HG03354 (cell line): ENCODE measurements around the gene ANGPTL4.
"Not testable (repeated sequence)": the region's sequence is repeated elsewhere in the genome, so short reads cannot be mapped to it uniquely, and the experiment has no call there.

Experiments used
- ATAC-seq: cut with Tn5 transposase; IDR thresholded peaks from one replicate; pipeline ENCODE4 v1.9.1; 2021; ENCODE audit warnings: mild to moderate bottlenecking; ENCODE audit not compliant: unreplicated experiment, poor library complexity, severe bottlenecking

Gene ANGPTL4

DNA sequence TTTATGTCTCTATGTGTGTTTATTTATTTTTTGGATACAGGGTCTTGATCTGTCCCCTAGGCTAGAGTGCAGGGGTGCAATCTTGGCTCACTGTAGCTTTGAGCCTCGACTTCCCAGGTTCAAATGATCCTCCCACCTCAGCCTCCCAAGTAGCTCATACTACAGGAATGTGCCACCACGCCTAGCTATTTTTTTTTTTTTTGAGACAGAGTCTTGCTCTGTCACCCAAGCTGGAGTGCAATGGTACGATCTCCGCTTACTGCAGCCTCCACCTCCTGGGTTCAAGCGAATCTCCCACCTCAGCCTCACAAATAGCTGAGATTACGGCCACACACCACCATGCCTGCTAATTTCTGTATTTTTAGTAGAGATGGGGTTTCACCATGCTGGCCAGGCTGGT, 5.0 kb upstream of the ANGPTL4 start:
- no peak for ATAC-seq

DNA sequence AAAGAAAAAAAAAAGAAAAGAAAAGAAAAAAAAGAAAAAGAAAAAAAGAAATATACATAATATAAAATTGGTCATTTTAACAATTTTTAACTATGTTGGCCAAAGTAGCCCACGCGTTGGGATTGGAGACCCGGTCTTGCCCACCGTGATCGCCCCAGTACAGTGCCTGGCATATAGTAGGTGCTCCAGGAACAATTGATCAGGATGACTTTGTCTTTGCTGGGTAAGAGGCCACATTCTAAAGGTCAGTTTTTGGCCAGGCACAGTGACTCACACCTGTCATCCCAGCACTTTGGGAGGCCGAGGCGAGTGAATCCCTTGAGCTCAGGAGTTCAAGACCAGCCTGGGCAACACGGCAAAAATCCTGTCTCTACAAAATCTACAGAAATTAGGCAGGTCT, 3.8 kb upstream of the ANGPTL4 start:
- ATAC-seq: no peak

DNA sequence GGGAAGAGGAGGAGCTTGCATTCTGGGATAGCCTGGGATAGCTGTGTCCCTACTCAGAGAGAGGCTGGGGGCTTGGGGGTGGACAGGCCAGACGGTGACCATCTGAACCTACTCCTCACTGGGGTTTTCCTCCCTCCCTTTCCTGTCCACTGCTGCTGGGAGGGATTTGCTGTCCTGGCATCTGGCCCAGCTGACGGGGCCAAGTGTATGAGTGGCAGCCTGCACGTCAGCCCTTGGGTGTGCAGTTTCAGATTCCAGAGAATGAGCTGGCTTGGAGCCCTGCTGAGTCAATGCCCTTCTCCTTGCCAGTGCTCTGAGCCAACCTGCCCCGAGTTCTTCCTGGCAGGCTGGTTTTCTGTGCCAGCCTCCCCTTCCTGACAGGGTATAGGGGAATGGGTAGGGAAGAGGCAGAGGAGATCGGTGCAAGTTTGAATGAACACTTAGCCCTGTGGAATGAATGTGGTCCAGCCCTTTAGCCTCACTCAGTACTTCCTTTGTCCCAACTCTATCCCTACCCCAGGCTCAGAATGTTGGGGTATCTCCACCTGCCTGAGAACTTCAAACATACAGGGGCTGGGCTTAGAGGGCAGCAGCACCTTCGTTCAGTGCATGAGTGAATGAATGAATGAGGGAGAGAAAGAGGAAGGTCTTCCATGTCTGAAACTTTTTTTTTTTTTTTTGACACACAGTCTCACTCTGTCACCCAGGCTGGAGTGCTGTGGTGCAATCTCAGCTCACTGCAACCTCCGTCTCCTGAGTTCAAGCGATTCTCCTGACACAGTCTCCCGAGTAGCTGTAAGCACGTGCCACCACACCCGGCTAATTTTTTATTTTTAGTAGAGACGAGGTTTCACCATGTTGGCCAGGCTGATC, 1.8 kb upstream of the ANGPTL4 start:
- no peak for ATAC-seq

DNA sequence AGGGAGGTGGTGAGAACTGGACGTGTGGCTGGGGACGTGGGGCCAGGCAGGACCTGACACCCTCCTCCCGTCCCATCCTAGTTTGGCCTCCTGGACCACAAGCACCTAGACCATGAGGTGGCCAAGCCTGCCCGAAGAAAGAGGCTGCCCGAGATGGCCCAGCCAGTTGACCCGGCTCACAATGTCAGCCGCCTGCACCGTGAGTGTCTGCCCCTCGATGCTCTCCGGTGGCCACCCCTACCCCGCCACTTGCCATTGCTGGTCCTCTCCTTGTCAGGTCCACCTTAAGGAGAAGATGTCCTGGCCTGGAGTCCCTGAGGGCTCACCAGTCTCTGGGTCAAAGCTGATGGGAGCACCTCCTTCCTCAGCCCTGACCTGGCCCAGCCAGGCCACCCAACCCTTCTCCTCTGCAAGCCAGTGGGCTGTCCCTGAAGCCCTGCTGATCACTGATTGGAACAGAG, 2.2 kb downstream of the ANGPTL4 start:
- ATAC-seq: no peak

DNA sequence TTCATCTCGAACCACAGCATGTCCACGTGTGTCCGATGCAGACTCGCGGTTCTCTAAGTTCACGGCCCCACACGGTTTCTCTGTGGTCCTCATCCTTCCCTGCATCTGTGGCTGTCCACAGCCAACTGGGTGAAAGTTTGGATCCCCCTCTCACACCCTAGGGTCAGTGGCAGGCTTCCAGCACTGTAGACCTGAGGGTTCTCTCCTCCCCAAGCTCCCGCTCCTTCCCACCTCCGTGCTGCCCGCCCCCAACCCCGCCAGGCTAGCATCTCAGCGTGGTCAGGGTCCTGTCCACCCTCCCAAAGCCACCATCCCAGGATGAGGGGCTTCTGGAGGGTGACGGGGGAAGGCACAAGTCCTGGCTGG, 3.0 kb downstream of the ANGPTL4 start:
- no peak for ATAC-seq

DNA sequence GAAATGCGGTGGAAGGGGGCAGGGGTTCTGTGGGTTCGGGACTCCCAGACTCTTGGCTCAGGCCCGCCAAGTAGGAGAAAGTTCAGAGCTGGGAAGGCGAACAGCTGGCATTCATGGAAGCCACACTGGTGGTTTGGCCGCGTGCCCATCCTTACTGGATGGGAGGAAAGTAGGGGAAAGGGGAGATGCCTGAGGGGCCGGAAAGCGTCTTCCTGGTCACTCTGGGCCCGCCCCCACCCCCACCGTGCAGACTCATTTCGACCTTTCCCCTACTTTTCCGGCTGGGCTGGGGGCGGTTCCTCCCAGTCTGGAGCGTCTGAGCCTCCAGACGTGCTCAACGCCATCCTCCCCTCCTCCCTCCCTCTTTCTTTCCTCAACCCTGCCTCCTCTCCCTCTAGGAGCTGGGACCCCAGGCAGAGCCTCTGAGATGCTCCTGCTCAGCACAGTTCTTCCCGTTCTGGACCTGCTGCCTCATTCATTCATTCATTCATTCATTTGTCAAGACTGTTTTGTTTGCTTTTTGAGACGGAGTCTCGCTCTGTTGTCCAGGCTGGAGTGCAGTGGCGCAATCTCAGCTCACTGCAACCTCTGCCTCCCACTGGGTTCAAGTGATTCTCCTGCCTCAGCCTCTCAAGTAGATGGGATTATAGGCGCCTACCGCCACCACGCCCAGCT, 3.5 kb downstream of the ANGPTL4 start:
- no peak for ATAC-seq

DNA sequence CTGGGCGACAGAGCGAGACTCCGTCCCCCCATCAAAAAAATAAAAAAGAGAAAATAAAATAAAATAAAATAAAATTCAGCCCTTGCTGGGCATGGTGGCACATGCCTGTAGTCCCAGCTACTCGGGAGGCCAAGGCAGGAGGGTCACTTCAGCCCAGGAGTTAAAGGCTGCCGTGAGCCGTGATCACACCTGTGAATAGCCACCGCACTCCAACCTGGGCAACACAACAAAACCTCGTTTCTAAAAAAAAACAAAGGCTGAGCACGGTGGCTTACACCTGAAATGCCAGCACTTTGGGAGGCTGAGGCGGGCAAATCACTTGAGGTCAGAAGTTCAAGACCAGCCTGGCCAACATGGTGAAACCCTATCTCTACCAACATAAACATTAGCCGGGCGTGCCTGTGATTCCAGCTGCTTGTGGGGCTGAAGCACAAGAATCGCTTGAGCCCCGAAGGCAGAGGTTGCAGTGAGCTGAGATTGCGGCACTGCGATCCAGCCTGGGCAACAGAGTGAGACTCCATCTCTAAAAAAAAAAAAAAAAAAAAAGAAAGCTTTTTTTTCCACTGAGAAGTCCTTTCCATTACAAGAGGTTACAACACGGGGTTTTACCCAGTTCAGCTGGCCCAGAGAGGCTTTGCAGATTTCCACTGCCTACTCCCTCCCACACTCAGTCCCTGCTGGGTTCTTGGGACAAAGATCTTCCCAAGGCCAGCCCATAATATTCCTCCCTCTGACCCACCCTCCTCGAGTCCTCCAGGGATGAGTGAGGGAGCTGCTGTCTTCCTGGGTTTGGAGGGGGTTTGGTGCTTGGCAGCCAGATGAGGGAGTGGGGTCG, 6.4 kb downstream of the ANGPTL4 start:
- ATAC-seq: no peak

DNA sequence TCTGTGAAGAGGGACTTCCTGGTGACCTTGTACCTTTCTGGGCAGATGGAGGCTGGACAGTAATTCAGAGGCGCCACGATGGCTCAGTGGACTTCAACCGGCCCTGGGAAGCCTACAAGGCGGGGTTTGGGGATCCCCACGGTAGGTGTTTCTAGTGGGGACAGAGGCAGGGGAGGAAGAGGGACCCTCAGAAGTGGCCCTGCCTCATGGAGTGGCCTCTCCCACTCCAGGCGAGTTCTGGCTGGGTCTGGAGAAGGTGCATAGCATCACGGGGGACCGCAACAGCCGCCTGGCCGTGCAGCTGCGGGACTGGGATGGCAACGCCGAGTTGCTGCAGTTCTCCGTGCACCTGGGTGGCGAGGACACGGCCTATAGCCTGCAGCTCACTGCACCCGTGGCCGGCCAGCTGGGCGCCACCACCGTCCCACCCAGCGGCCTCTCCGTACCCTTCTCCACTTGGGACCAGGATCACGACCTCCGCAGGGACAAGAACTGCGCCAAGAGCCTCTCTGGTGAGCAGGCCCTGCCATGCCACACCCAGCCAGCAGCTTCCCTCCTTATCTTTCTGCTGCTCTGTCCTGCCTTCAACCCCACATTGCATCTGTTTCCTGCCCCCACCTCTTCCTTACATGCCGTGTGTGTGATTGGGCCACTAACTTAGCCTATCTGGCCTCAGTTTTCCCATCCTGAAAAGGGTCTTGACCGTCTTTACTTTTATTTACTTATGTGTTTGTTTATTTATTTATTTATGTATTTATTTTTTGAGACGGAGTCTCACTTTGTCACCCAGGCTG, 7.3 kb downstream of the ANGPTL4 start:
- ATAC-seq: no peak

DNA sequence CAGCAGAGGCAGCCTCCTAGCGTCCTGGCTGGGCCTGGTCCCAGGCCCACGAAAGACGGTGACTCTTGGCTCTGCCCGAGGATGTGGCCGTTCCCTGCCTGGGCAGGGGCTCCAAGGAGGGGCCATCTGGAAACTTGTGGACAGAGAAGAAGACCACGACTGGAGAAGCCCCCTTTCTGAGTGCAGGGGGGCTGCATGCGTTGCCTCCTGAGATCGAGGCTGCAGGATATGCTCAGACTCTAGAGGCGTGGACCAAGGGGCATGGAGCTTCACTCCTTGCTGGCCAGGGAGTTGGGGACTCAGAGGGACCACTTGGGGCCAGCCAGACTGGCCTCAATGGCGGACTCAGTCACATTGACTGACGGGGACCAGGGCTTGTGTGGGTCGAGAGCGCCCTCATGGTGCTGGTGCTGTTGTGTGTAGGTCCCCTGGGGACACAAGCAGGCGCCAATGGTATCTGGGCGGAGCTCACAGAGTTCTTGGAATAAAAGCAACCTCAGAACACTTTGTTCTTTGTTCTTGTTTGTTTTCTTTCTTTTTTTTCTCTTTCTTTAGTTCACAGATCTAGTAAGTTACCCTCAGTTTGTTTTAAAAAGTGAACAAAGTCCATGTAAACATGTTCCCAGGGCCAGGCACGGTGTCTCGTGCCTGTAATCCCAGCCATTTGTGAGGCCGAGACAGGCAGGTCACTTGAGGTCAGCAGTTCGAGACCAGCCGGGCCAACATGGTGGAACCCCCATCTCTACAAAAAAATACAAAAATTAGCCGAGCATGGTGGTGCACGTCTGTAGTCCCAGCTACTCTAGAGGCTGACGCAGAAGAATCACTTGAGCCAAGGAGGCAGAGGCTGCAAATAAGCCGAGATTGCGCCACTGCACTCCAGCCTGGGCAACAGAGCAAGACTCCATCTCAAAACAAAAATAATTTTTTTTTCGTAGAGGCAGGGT, 10.2 kb downstream of the ANGPTL4 start:
- no peak for ATAC-seq

DNA sequence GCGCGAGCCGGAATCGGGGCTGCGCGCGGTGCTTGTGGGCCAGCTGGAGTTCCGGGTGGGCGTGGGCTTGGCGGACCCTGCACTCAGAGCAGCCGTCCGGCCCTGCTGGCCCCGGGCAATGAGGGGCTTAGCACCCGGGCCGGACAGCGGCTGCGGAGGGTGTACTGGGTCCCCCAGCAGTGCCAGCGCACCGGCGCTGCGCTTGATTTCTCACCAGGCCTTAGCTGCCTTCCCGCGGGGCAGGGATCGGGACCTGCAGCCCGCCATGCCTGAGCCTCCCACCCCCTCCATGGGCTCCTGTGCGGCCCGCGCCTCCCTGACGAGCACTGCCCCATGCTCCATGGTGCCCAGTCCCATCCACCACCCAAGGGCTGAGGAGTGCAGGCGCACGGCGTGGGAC, 11.8 kb downstream of the ANGPTL4 start:
- ATAC-seq: not testable (repeated sequence)

DNA sequence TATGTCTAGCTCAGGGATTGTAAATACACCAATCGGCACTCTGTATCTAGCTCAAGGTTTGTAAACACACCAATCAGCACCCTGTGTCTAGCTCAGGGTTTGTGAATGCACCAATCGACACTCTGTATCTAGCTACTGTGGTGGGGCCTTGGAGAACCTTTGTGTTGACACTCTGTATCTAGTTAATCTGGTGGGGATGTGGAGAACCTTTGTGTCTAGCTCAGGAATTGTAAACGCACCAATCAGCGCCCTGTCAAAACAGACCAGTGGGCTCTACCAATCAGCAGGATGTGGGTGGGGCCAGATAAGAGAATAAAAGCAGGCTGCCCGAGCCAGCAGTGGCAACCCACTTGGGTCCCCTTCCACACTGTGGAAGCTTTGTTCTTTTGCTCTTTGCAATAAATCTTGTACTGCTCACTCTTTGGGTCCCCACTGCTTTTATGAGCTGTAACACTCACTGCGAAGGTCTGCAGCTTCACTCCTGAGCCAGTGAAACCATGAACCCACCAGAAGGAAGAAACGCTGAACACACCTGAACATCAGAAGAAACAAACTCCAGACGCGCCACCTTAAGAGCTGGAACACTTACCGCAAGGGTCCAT, 12.5 kb downstream of the ANGPTL4 start:
- ATAC-seq: not testable (repeated sequence)

DNA sequence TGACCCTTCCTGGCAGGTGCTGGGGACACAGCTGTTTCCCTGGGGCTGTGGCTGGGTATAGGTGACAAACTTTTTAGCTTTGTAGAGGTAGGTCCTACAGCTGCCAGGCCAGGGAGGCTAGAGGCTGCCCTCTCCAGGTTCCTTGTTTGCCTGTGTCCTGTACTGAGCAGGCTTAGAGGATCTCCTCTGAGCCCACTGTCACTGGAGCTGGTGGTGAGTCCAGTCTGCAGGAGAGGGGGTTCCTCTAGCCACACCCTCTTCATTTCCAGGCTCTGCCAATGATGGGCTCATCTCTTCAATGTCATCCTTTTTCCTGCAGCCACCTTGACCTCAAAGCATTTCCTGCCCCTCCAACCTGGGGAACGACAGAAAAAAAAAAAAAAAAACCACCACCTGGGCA, 13.6 kb downstream of the ANGPTL4 start:
- no peak for ATAC-seq

DNA sequence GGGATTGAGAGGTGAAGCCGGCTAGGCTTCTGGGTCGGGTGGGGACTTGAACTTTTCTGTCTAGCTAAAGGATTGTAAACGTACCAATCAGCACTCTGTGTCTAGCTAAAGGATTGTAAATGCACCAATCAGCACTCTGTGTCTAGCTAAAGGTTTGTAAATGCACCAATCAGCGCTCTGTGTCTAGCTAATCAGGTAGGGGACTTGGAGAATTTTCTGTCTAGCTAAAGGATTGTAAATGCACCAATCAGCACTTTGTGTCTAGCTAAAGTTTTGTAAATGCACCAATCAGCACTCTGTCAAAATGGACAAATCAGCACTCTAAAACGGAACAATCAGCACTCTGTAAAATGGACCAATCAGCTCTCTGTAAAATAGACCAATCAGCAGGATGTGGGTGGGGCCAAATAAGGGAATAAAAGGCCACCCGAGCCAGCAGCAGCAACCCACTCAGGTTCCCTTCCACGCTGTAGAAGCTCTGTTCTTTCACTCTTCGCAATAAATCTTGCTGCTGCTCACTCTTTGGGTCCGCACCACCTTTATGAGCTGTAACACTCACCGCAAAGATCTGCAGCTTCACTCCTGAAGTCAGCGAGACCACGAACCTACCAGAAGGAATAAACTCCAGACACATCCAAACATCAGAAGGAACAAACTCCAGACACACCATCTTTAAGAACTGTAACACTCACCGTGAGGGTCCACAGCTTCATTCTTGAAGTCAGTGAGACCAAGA, 15.4 kb downstream of the ANGPTL4 start:
- ATAC-seq: not testable (repeated sequence)

DNA sequence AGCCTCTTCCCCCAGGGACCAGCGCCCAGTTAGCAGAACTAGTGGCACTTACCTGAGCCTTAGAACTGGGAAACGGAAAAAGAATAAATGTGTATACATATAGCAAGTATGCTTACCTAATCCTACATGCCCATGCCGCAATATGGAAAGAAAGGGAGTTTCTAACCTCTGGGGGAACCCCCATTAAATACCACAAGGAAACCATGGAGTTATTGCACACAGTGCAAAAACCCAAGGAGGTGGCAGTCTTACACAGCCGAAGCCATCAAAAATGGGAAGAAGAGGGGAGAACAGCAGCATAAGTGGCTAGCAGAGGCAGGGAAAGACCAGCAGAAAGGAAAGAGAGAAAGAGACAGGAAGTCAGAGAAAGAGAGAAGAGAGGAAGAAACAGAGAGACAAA, 20.6 kb downstream of the ANGPTL4 start:
- not testable (repeated sequence) for ATAC-seq

DNA sequence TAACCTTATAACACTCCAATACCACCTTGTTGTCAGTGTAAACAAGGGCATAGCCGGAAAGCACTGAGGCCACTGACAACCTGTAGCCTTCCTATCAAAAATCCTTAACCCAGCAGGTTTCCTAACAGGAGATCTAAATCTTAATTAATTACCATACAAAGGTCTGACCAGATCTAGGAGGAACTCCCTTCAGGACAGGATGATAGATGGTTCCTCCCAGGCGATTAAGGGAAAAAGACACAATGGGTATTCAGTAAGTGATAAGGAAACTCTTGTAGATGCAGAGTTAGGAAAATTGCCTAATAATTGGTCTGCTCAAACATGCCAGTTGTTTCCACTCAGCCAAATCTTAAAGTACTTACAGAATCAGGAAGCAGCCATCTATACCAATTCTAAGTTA, 21.1 kb downstream of the ANGPTL4 start:
- not testable (repeated sequence) for ATAC-seq

DNA sequence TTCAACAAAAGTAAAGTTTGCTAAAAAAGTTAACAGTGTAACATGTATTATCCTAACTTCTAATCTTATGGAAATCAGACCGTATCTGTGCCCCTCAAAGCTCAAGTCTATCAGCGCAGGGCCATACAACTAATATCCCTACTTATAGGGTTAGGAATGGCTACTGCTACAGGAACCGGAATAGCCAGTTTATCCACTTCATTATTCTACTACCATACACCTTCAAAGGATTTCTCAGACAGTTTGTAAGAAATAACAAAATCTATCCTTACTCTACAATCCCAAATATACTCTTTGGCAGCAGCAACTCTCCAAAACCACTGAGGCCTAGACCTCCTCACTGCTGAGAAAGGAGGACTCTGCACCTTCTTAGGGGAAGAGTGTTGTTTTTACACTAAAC, 21.6 kb downstream of the ANGPTL4 start:
- ATAC-seq: not testable (repeated sequence)

DNA sequence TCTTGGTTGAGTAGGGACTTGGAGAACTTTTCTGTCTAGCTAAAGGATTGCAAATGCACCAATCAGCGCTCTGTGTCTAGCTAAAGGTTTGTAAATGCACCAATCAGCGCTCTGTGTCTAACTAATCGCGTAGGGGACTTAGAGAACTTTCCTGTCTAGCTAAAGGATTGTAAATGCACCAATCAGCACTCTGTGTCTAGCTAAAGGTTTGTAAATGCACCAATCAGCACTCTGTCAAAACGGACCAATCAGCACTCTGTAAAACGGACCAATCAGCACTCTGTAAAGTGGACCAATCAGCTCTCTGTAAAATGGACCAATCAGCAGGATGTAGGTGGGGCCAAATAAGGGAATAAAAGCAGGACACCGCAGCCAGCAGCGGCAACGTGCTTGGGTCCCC, 22.5 kb downstream of the ANGPTL4 start:
- ATAC-seq: not testable (repeated sequence)
